HCT116 (cell line): Measurements from ENCODE around the gene SOX1. TPM values are rescaled to one million over a fixed set of nuclear protein-coding genes. Genes with fewer than 3 reads are reported as not detected.

ENCODE experiments used
- ATAC-seq: fragments of 200-7000 bp; cut with Tn5 transposase; 2 replicates; pipeline ENCODE4 v1.9.1; 2020; ENCODE audit warnings: mild to moderate bottlenecking, moderate library complexity
- BruUV-seq: library from RNA; stranded (reverse); fragments of 400-500 nt; replicated peaks from 2 replicates; lab custom pipeline; 2021; lab: Mats Ljungman, UMichigan
- CTCF ChIA-PET: fragments of 300-600 bp; sonication (Branson Sonifier 250); formaldehyde crosslinking; loops from one replicate; lab custom pipeline; 2021; ENCODE audit warnings: antibody characterized with exemption; lab: Charles Lee
- POLR2A ChIA-PET: fragments of 300-600, 350-600 bp; sonication (Branson Sonifier 250); formaldehyde crosslinking; loops from one replicate; lab custom pipeline; 2021; ENCODE audit warnings: antibody characterized with exemption; lab: Charles Lee
- RAD21 ChIA-PET, 2 experiments: fragments of 300-600 bp; sonication (Branson Sonifier 250); formaldehyde crosslinking; loops; one replicate each; lab custom pipeline; 2023; ENCODE audit warnings: low total read pairs in 2 of 2; ENCODE audit not compliant: uncharacterized antibody in 2 of 2, unreplicated experiment in 2 of 2, low non-redundant PET in 1 of 2; lab: Charles Lee
- DNase-seq: peaks from one replicate; pipeline ENCODE4 v3.0.0-alpha.2; 2010; ENCODE audit warnings: low read depth, low spot score
- H2AFZ ChIP-seq: fragments of 200-600 bp; shearing (Covaris generic), sonication (generic); 2 replicates; pipeline ENCODE4 v1.6.1; 2017; ENCODE audit warnings: low read depth, mixed run types, mixed read lengths, antibody characterized with exemption, low read length; ENCODE audit not compliant: poor library complexity, severe bottlenecking
- H3K27ac ChIP-seq: 2 replicates; pipeline ENCODE4 v1.5.1; 2012; ENCODE audit warnings: low read depth, low read length
- H3K27me3 ChIP-seq: fragments of 200-600 bp; sonication (generic); 2 replicates; pipeline ENCODE4 v1.6.1; 2016; ENCODE audit warnings: mixed run types, low read length, mixed read lengths; ENCODE audit not compliant: insufficient read depth
- H3K36me3 ChIP-seq, 2 experiments: fragments of 200-500 bp in 1 of 2; fragments of 200-600 bp in 1 of 2; sonication (Bioruptor generic) in 1 of 2; sonication (generic) in 1 of 2; 2 replicates each; pipeline versions ENCODE4 v1.5.1 to v1.6.1; 2014 to 2016; ENCODE audit warnings: low read length in 2 of 2, inconsistent platforms in 1 of 2, mixed read lengths in 1 of 2, mixed run types in 1 of 2; ENCODE audit not compliant: insufficient read depth in 2 of 2, control insufficient read depth in 1 of 2
- H3K4me1 ChIP-seq, 2 experiments: fragments of 200-600 bp in 1 of 2; sonication (generic) in 1 of 2; 2 replicates each; pipeline versions ENCODE4 v1.5.1 to v1.6.1; 2012 to 2017; ENCODE audit warnings: low read length in 2 of 2, inconsistent platforms in 1 of 2, mild to moderate bottlenecking in 1 of 2, mixed read lengths in 1 of 2, mixed run types in 1 of 2, moderate library complexity in 1 of 2; ENCODE audit not compliant: insufficient read depth in 2 of 2, control insufficient read depth in 1 of 2
- H3K4me2 ChIP-seq: fragments of 200-600 bp; sonication (generic); 2 replicates; pipeline ENCODE4 v1.6.1; 2017; ENCODE audit warnings: mixed run types, low read length, mixed read lengths
- H3K4me3 ChIP-seq, 2 experiments: fragments of 200-600 bp in 1 of 2; sonication (generic) in 1 of 2; replicated peaks in 1 of 2; 2 replicates each; pipeline ENCODE4 v1.5.1; 2011 to 2016; ENCODE audit warnings: low read length in 2 of 2, control low read depth in 1 of 2, low read depth in 1 of 2, mild to moderate bottlenecking in 1 of 2, mixed read lengths in 1 of 2, mixed run types in 1 of 2
- H3K79me2 ChIP-seq: fragments of 200-600 bp; sonication (generic); 2 replicates; pipeline ENCODE4 v1.6.1; 2017; ENCODE audit warnings: mild to moderate bottlenecking, mixed run types, low read length, moderate library complexity, mixed read lengths; ENCODE audit not compliant: insufficient read depth
- H3K9ac ChIP-seq: fragments of 200-600 bp; sonication (generic); 2 replicates; pipeline ENCODE4 v1.6.1; 2016; ENCODE audit warnings: low read length, mixed read lengths
- H3K9me2 ChIP-seq: fragments of 200-600 bp; sonication (generic), shearing (Covaris generic); 2 replicates; pipeline ENCODE4 v1.6.1; 2017; ENCODE audit warnings: mixed run types, mild to moderate bottlenecking, moderate library complexity; ENCODE audit not compliant: insufficient read depth
- H3K9me3 ChIP-seq, 2 experiments: fragments of 200-500 bp in 1 of 2; fragments of 200-600 bp in 1 of 2; sonication (Bioruptor generic) in 1 of 2; sonication (generic) in 1 of 2; 2 replicates each; pipeline ENCODE4 v1.6.1; 2014 to 2017; ENCODE audit warnings: low read length in 2 of 2, mixed read lengths in 2 of 2, inconsistent platforms in 1 of 2, low read depth in 1 of 2, mild to moderate bottlenecking in 1 of 2, mixed run types in 1 of 2, moderate library complexity in 1 of 2; ENCODE audit not compliant: control insufficient read depth in 1 of 2, insufficient read depth in 1 of 2
- H4K20me1 ChIP-seq: fragments of 200-600 bp; sonication (generic), shearing (Covaris generic); 2 replicates; pipeline ENCODE4 v1.6.1; 2017; ENCODE audit warnings: mixed run types, mild to moderate bottlenecking, moderate library complexity; ENCODE audit not compliant: insufficient read depth
- CEBPB ChIP-seq: IDR thresholded peaks from 2 replicates; pipeline ENCODE4 v1.6.1; 2012; ENCODE audit warnings: low read depth
- EZH2 ChIP-seq: fragments of 200-600 bp; sonication (generic); IDR thresholded peaks from 2 replicates; pipeline ENCODE4 v1.6.1; 2017; ENCODE audit warnings: antibody characterized with exemption, mixed run types
- FOSL1 ChIP-seq: IDR thresholded peaks from 2 replicates; pipeline ENCODE4 v1.6.1; 2012; ENCODE audit warnings: low read depth
- POLR2A ChIP-seq: IDR thresholded peaks from 2 replicates; pipeline ENCODE4 v1.7.0; 2011; ENCODE audit warnings: borderline replicate concordance; ENCODE audit not compliant: insufficient read depth, insufficient read length; ENCODE audit errors: extremely low read depth
- POLR2AphosphoS5 ChIP-seq: IDR thresholded peaks from 2 replicates; pipeline ENCODE4 v1.6.1; 2011; ENCODE audit warnings: mild to moderate bottlenecking, low read depth, low read length, moderate library complexity
- SIN3A ChIP-seq: IDR thresholded peaks from 2 replicates; pipeline ENCODE4 v1.6.1; 2012; ENCODE audit warnings: low read depth
- SRF ChIP-seq: IDR thresholded peaks from 2 replicates; pipeline ENCODE4 v1.6.1; 2012; ENCODE audit warnings: low read depth
- intact Hi-C: fragments of 100-400 bp; cut with micrococcal nuclease; formaldehyde crosslinking; loops from 2 replicates; pipeline ENCODE4 v1.10.0; 2022
- total RNA-seq: library from RNA; stranded (reverse); gene quantifications from one replicate; pipeline ENCODE4 v1.2.1, GENCODE V29; 2021; ENCODE audit not compliant: unreplicated experiment
- TF ChIP-seq, protein P1 (sequence below): IDR thresholded peaks from 2 replicates; pipeline ENCODE4 v1.6.1; 2012
- TF ChIP-seq, protein P2 (sequence below): IDR thresholded peaks from 2 replicates; pipeline ENCODE4 v1.6.1; 2012
- TF ChIP-seq, protein P3 (sequence below): IDR thresholded peaks from 2 replicates; pipeline ENCODE4 v1.6.1; 2011; ENCODE audit warnings: mild to moderate bottlenecking, low read length, moderate library complexity; ENCODE audit not compliant: insufficient replicate concordance; ENCODE audit errors: extremely low read depth

Gene SOX1
- total RNA-seq, 1 experiment from 2014 or later: not detected

DNA sequence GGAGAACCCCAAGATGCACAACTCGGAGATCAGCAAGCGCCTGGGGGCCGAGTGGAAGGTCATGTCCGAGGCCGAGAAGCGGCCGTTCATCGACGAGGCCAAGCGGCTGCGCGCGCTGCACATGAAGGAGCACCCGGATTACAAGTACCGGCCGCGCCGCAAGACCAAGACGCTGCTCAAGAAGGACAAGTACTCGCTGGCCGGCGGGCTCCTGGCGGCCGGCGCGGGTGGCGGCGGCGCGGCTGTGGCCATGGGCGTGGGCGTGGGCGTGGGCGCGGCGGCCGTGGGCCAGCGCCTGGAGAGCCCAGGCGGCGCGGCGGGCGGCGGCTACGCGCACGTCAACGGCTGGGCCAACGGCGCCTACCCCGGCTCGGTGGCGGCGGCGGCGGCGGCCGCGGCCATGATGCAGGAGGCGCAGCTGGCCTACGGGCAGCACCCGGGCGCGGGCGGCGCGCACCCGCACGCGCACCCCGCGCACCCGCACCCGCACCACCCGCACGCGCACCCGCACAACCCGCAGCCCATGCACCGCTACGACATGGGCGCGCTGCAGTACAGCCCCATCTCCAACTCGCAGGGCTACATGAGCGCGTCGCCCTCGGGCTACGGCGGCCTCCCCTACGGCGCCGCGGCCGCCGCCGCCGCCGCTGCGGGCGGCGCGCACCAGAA is 1.1 kb downstream of the SOX1 start (continued):
- TF ChIP-seq, protein P1, sequence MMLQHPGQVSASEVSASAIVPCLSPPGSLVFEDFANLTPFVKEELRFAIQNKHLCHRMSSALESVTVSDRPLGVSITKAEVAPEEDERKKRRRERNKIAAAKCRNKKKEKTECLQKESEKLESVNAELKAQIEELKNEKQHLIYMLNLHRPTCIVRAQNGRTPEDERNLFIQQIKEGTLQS: no peak
- TF ChIP-seq, protein P2, sequence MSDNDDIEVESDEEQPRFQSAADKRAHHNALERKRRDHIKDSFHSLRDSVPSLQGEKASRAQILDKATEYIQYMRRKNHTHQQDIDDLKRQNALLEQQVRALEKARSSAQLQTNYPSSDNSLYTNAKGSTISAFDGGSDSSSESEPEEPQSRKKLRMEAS: no peak
- TF ChIP-seq, all 23 proteins: peak for 0

DNA sequence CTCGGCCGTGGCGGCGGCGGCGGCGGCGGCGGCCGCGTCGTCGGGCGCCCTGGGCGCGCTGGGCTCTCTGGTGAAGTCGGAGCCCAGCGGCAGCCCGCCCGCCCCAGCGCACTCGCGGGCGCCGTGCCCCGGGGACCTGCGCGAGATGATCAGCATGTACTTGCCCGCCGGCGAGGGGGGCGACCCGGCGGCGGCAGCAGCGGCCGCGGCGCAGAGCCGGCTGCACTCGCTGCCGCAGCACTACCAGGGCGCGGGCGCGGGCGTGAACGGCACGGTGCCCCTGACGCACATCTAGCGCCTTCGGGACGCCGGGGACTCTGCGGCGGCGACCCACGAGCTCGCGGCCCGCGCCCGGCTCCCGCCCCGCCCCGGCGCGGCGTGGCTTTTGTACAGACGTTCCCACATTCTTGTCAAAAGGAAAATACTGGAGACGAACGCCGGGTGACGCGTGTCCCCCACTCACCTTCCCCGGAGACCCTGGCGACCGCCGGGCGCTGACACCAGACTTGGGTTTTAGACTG is 1.7 kb downstream of the SOX1 start:
- POLR2A ChIA-PET: no interaction called here
- Histone ChIP-seq H3K4me3 (no peak overlapping the region), H3K79me2 (no peaks in the 10 kb centered on the region), H3K27me3 (peaks cover 6% of the 10 kb centered on the region; the same call in 1 of the 2 replicates), H3K9me3 (no peaks in the 10 kb centered on the region), H3K4me1 (no peaks in the 10 kb centered on the region), H3K36me3 (no peaks in the 10 kb centered on the region), H3K4me2 (no peak overlapping the region), H3K9ac (no peak overlapping the region), H3K27ac (no peak overlapping the region), H2AFZ (no peak overlapping the region), H4K20me1 (no peaks in the 10 kb centered on the region)
- DNase-seq (no peak), ATAC-seq (no peak)
- CTCF ChIA-PET: no interaction called here
- RAD21 ChIA-PET: no interaction called here
- intact Hi-C loops: no loop called here
- BruUV-seq: no TSS peak
- TF ChIP-seq, protein P1: no peak
- no peak for TF ChIP-seq SRF
- TF ChIP-seq, all 23 proteins: peak for 0
- H3K9me2 ChIP-seq: no peaks in the 10 kb centered on the region

DNA sequence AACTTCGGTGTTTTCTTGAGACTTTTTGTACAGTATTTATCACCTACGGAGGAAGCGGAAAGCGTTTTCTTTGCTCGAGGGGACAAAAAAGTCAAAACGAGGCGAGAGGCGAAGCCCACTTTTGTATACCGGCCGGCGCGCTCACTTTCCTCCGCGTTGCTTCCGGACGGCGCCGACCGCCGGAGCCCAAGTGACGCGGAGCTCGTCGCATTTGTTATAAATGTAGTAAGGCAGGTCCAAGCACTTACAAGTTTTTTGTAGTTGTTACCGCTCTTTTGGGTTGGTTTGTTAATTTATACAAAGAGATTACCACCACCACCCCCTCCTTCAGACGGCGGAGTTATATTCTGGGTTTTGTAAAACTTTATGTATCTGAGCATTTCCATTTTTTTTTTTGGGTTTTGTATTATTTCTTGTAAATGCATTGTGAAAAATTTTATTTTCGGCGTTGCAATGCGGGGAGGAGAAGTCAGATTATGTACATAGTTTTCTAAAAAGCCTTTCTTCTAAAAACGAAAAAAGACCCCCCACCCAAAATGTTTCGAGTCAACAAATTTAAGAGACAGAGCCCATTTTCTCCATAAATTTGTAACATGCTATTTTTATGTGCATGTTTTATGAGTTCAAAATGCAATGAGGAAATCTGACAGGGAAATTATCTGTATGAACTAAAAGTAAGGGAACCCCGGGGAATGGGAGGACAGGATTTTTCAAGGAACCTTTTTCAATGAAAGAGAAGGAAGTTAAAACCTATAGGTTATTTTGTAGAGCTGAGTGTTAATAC is 2.3 kb downstream of the SOX1 start:
- H3K9me2 ChIP-seq: no peaks in the 10 kb centered on the region
- H3K79me2 ChIP-seq: no peaks in the 10 kb centered on the region
- ATAC-seq (no peak), DNase-seq (no peak)
- ChIA-PET CTCF (no interaction called here), POLR2A (no interaction called here), RAD21 (no interaction called here)
- no peak overlapping the region for H3K4me2 ChIP-seq
- no peaks in the 10 kb centered on the region for H4K20me1 ChIP-seq
- intact Hi-C loops: no loop called here
- no peak overlapping the region for H3K27ac ChIP-seq
- H3K9me3 ChIP-seq: no peaks in the 10 kb centered on the region
- H3K27me3 ChIP-seq: peaks cover 3% of the 10 kb centered on the region; the same call in 1 of the 2 replicates
- H3K36me3 ChIP-seq: no peaks in the 10 kb centered on the region
- no peaks in the 10 kb centered on the region for H3K4me1 ChIP-seq
- BruUV-seq: no TSS peak
- H3K4me3 ChIP-seq: no peak overlapping the region
- TF ChIP-seq FOSL1 (no peak), CEBPB (no peak), POLR2A (no peak), SRF (no peak), SIN3A (no peak), EZH2 (no peak), POLR2AphosphoS5 (no peak)
- TF ChIP-seq, protein P3, sequence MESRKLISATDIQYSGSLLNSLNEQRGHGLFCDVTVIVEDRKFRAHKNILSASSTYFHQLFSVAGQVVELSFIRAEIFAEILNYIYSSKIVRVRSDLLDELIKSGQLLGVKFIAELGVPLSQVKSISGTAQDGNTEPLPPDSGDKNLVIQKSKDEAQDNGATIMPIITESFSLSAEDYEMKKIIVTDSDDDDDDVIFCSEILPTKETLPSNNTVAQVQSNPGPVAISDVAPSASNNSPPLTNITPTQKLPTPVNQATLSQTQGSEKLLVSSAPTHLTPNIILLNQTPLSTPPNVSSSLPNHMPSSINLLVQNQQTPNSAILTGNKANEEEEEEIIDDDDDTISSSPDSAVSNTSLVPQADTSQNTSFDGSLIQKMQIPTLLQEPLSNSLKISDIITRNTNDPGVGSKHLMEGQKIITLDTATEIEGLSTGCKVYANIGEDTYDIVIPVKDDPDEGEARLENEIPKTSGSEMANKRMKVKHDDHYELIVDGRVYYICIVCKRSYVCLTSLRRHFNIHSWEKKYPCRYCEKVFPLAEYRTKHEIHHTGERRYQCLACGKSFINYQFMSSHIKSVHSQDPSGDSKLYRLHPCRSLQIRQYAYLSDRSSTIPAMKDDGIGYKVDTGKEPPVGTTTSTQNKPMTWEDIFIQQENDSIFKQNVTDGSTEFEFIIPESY: no peak
- no peak overlapping the region for H2AFZ ChIP-seq
- H3K9ac ChIP-seq: no peak overlapping the region
